ENCODE data around the gene ZNF26. TPM values are rescaled to one million over a fixed set of nuclear protein-coding genes. Genes with fewer than 3 reads are reported as not detected.
"Not testable (repeated sequence)": the region's sequence is repeated elsewhere in the genome, so short reads cannot be mapped to it uniquely, and the experiment has no call there.

The ZNF26 gene
- total and polyA plus RNA-seq, 2 experiments from 2014 or later = 6.1 to 18.5 TPM

GRCh38 chr12:132954471-132955048 is 31.6 kb upstream of the ZNF26 start:
- DNase-seq (ENCODE audit: low read depth in 1 of 2, low spot score in 1 of 2) = no peak
- Histone ChIP-seq H3K9me3 (ENCODE audit: low read depth) (no peaks in the 10 kb centered on the region), H3K27me3 (no peaks in the 10 kb centered on the region), H3K4me3 (peak overlapping the region; percentile 83), H3K27ac (peak overlapping the region; percentile 99), H3K4me1 (ENCODE audit: low read depth) (peaks cover 3% of the 10 kb centered on the region), H3K36me3 (no peaks in the 10 kb centered on the region)
- TF ChIP-seq CTCF (IDR thresholded peaks at IDR 0.05; ENCODE audit: low read depth, low read length) = no peak

- no peak for TF ChIP-seq CTCF (IDR thresholded peaks at IDR 0.05; ENCODE audit: low read depth, low read length)
- Histone ChIP-seq H3K4me1 (ENCODE audit: low read depth) (peaks cover 3% of the 10 kb centered on the region), H3K27ac (peak overlapping the region; percentile 99), H3K36me3 (no peaks in the 10 kb centered on the region), H3K27me3 (no peaks in the 10 kb centered on the region), H3K9me3 (ENCODE audit: low read depth) (no peaks in the 10 kb centered on the region), H3K4me3 (peak overlapping the region; percentile 83)
- peak; percentile 45 to 82 for DNase-seq (ENCODE audit: low read depth in 1 of 2, low spot score in 1 of 2)
These were observed 30.8 kb upstream of the ZNF26 start for GRCh38 chr12:132955094-132956010.

- peak within 1 kb of the TSS; percentile 99 for H3K27ac ChIP-seq
- peak within 1 kb of the TSS; percentile 83 for H3K4me3 ChIP-seq
- H3K27me3 ChIP-seq = no peaks in the 10 kb centered on the region
These were observed 30.0 kb upstream of the ZNF26 start, which contains the start of gene ZNF605 for GRCh38 chr12:132956011-132956788. ZNF605 (minus strand) TSS chr12:132956306; CDS start chr12:132945635, 10,671 bp downstream.

GRCh38 chr12:132961790-132962189 is 24.4 kb upstream of the ZNF26 start:
- not testable (repeated sequence) for H3K27me3 ChIP-seq; H3K27ac ChIP-seq; H3K4me3 ChIP-seq; H3K36me3 ChIP-seq; DNase-seq (ENCODE audit: low read depth in 1 of 2, low spot score in 1 of 2); H3K9me3 ChIP-seq (ENCODE audit: low read depth); H3K4me1 ChIP-seq (ENCODE audit: low read depth)

More at GRCh38 chr12:132956011-132956788, 30.0 kb upstream of the ZNF26 start, which contains the start of gene ZNF605:
- peak; percentile 92 to 94 for DNase-seq (ENCODE audit: low read depth in 1 of 2, low spot score in 1 of 2)
- Histone ChIP-seq H3K4me1 (ENCODE audit: low read depth) (peaks cover 3% of the 10 kb centered on the region), H3K36me3 (no peaks in the 10 kb centered on the region), H3K9me3 (ENCODE audit: low read depth) (no peaks in the 10 kb centered on the region)
- no peak for TF ChIP-seq CTCF (IDR thresholded peaks at IDR 0.05; ENCODE audit: low read depth, low read length)

GRCh38 chr12:132963947-132964346 is 22.2 kb upstream of the ZNF26 start:
- not testable (repeated sequence) for H3K4me1 ChIP-seq (ENCODE audit: low read depth); H3K36me3 ChIP-seq; H3K4me3 ChIP-seq; H3K27me3 ChIP-seq; H3K27ac ChIP-seq; H3K9me3 ChIP-seq (ENCODE audit: low read depth)
- DNase-seq (ENCODE audit: low read depth in 1 of 2, low spot score in 1 of 2) = peak in 1 of 2 donors; percentile 6
- peak; percentile 14 for TF ChIP-seq CTCF (IDR thresholded peaks at IDR 0.05; ENCODE audit: low read depth, low read length)

Measured in cardiac muscle cell (in vitro differentiated cells and primary cell).